ENCODE measurements around the gene UBL5.

The UBL5 gene

DNA sequence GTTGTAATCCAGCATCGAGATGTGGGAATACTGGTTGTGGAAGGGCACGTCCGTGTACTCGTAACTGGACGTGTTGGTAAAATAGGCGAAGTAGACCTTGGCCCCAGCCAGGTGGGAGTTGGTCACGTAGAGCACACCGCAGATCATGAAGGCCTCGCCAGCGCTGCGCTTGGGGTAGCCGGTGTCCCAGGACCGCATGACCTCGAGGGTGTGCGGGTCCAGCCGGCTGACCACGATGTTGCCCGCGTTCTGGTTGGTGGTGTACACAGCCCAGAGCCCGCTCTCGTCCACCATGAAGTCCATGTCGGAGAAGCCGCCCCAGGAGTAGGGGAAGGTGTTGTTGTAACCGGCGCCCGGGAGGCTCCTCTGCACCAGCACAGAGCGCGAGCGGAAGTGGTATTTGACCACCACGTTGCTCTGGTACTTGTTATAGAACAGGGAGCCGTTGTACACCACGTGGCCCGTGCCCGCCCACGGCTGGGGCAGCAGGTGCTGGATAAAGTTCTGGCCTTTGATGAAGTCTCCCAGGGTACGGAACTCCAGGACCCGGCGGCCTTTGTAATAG, 26.6 kb downstream of the UBL5 start:
- H3K27ac Mint-ChIP-seq, result no peak overlapping the region
- peaks cover 28% of the 10 kb centered on the region for H3K4me1 Mint-ChIP-seq (ENCODE audit: low read depth)
- H3K27me3 Mint-ChIP-seq (ENCODE audit: low read depth), result no peaks in the 10 kb centered on the region
- DNase-seq (ENCODE audit: low spot score), result no peak
- H3K36me3 Mint-ChIP-seq (ENCODE audit: low read depth), result peaks cover 14% of the 10 kb centered on the region
- H3K9me3 Mint-ChIP-seq, result no peaks in the 10 kb centered on the region
- H3K4me3 Mint-ChIP-seq, result no peak overlapping the region

DNA sequence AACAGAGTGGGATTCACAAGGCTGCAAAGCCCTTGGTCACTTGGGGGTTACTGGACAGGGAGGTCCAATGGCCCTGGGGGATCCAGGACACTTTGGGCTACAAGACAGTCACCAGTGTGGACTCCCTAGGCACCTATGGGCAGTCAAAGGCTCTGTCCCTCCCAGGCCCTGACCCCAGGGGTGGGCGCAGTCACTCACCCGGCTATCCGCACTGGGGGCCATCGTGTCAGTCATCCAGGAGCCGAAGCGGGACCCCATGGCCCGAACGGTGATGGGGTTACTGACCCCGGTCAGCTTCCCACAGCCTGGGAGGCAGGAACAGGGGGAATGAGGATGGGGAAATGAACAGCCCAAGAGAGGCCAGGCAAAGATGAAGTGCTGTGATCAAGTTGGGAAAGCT, 28.9 kb downstream of the UBL5 start:
- peak overlapping the region; percentile 45 for H3K27ac Mint-ChIP-seq

DNA sequence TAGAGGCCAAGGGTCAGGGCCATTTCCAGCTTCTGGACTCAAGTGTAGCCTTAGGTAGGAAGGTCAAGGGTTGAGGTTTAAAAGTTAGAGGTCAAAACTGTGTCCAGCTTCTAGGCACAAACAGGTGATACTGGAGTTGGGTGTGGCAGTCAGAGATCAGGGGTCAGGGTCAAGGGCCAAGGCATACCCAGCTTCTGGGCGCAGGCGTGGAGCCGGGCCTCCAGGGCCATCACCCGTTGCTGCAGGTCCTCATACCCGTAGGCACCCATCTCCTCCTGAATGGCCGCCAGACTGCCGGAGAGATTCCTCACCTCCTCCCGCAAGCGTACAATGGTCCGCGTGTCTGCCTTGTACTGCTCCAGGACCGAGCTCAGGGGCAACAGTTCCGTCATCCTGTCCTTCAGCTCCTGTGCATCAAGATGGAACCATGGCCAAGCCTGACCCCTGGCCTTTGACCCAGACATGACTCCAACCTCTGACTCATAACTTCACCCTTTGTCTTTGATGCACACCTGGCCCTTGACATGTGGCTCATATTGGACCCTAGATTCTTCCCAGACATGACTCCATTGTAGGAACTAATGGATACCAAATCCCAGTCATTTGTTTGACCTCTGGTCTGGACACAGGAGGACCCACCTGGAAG, 29.5 kb downstream of the UBL5 start:
- no peak for DNase-seq (ENCODE audit: low spot score)
- Mint-ChIP-seq H3K27ac (peak overlapping the region; percentile 46), H3K4me3 (peak overlapping the region; percentile 92), H3K27me3 (ENCODE audit: low read depth) (no peaks in the 10 kb centered on the region), H3K9me3 (no peaks in the 10 kb centered on the region), H3K4me1 (ENCODE audit: low read depth) (peaks cover 47% of the 10 kb centered on the region), H3K36me3 (ENCODE audit: low read depth) (peaks cover 12% of the 10 kb centered on the region)

More for the DNA sequence above, 28.9 kb downstream of the UBL5 start:
- no peak for DNase-seq (ENCODE audit: low spot score)
- Mint-ChIP-seq H3K4me3 (peak overlapping the region; percentile 59), H3K4me1 (ENCODE audit: low read depth) (peaks cover 45% of the 10 kb centered on the region), H3K9me3 (no peaks in the 10 kb centered on the region), H3K27me3 (ENCODE audit: low read depth) (no peaks in the 10 kb centered on the region), H3K36me3 (ENCODE audit: low read depth) (peaks cover 14% of the 10 kb centered on the region)

DNA sequence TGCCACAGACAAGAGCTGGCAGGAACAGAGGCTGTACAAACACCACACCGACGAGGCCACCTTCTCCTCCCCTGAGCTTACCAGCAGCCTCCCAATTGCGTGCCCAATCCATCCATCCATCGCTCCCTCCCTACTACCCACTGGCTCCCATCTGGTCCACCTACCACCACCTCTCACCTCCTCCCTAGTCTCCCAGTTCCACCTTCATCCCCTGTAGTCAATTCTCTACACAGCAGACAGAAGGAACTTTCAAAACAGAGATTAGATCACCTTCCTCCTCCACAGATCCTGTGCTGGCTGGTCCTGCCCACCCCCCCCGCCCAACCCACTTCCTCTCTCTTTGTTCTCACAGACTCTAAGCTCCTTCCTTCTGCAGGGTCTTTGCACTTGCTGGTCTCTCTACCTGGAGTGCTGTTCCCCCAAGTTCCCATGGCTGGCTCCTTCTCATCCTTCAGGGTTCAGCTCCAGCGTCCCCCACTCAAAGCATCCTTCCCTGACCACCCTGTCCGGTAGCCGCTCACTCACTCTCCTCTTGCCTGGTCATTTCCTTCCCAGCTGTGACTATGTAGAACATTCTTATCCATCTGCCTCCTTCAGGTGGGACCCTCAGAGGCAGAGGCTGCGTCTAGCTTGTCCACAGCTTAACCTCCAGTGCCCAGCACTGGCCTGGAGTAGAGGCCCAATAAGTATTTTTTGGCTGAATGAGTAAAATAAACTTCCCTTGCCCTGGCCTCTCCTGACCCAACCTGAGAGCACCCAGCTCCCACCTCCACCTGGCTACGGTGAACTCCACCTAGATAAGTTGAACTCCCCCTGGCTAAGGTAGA, 30.4 kb downstream of the UBL5 start:
- Mint-ChIP-seq H3K4me1 (ENCODE audit: low read depth) (peaks cover 52% of the 10 kb centered on the region), H3K27me3 (ENCODE audit: low read depth) (no peaks in the 10 kb centered on the region), H3K27ac (peak overlapping the region; percentile 94), H3K9me3 (no peaks in the 10 kb centered on the region), H3K4me3 (peak overlapping the region; percentile 92), H3K36me3 (ENCODE audit: low read depth) (peaks cover 9% of the 10 kb centered on the region)
- peak; percentile 16 for DNase-seq (ENCODE audit: low spot score)

DNA sequence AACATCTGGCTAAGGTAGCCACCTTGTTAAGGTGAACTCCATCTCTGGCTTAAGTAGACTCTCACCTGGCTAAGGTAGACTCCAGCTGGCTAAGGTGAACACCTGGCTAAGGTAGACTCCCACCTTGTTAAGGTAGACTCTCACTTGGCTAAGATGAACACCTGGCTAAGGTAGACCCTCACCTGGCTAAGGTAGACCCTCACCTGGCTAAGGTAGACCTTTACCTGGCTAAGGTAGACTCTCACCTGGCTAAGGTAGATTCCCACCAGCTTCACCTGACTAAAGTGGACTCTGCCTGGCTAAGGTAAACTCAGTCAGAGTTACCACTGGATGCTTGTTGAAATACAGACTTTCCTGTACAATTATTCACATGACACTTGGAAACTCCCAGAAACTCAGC, 31.0 kb downstream of the UBL5 start:
- Mint-ChIP-seq H3K4me3 (peak overlapping the region; percentile 92), H3K27ac (peak overlapping the region; percentile 94), H3K27me3 (ENCODE audit: low read depth) (no peaks in the 10 kb centered on the region), H3K36me3 (ENCODE audit: low read depth) (peaks cover 8% of the 10 kb centered on the region), H3K9me3 (no peaks in the 10 kb centered on the region), H3K4me1 (ENCODE audit: low read depth) (peaks cover 58% of the 10 kb centered on the region)
- DNase-seq (ENCODE audit: low spot score), result no peak

DNA sequence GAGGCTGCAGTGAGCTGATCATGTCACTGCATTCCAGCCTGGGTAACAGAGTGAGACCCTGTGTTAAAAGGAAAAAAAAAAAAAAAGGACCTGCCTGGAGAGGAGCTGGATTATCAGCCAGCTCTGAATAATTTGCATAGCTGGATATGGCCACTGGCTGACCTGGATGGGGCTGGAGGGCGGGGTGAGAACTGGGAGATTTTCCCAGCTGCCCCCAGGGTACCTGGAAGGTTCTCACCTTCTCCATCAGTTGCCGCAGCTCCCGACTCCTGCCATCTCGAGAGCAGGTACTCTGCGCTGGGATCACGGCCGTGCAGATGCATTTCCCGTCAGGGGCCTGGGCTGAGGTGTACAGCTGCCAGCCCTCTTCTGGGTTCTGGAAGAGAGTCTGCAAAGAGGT, 32.7 kb downstream of the UBL5 start:
- Mint-ChIP-seq H3K4me1 (ENCODE audit: low read depth) (peaks cover 72% of the 10 kb centered on the region), H3K27ac (no peak overlapping the region), H3K27me3 (ENCODE audit: low read depth) (no peaks in the 10 kb centered on the region), H3K9me3 (no peaks in the 10 kb centered on the region), H3K36me3 (ENCODE audit: low read depth) (peaks cover 6% of the 10 kb centered on the region), H3K4me3 (no peak overlapping the region)
- no peak for DNase-seq (ENCODE audit: low spot score)

DNA sequence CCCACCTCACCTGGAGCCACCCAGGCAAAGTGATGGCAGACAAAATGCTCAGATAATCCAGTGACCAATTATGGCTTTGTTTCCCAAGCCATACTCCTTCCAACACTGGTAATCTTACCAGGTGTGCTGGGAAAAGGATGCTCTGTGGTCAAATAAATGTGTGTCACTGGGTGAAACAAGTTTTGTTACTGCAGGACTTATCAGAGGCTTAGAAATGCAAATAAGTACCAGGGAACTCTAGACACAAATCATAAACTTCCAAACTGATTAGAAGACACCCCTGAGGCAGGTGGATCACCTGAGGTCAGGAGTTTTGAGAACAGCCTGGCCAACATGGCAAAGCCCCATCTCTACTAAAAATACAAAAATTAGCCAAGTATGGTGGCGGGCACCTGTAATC, 33.8 kb downstream of the UBL5 start:
- Mint-ChIP-seq H3K36me3 (ENCODE audit: low read depth) (peaks cover 6% of the 10 kb centered on the region), H3K27ac (peak overlapping the region; percentile 84), H3K4me1 (ENCODE audit: low read depth) (peaks cover 80% of the 10 kb centered on the region), H3K27me3 (ENCODE audit: low read depth) (no peaks in the 10 kb centered on the region), H3K9me3 (no peaks in the 10 kb centered on the region), H3K4me3 (no peak overlapping the region)
- no peak for DNase-seq (ENCODE audit: low spot score)

DNA sequence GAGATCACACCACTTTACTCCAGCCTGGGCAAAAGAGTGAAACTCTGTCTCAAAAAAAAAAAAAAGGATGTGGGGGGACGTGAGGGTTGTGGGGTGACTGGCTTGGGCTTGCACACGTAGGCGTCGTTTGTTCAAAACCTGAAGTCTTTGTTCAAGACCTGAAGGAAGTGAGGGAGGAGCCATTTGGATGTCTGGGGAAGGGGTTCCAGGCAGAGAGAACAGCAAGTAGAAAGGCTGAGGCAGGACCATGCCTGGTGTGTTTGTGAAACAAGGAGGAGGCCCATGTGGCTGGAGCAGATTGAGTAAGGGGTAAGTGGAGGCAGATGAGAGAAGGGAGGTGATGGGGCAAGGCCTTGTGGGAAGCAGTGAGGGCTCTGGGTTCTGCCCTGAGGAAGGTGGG, 35.2 kb downstream of the UBL5 start:
- no peaks in the 10 kb centered on the region for H3K27me3 Mint-ChIP-seq (ENCODE audit: low read depth)
- H3K36me3 Mint-ChIP-seq (ENCODE audit: low read depth), result peaks cover under 1% of the 10 kb centered on the region
- no peaks in the 10 kb centered on the region for H3K9me3 Mint-ChIP-seq
- peak; percentile 26 for DNase-seq (ENCODE audit: low spot score)
- peak overlapping the region; percentile 84 for H3K4me3 Mint-ChIP-seq
- peak overlapping the region; percentile 93 for H3K27ac Mint-ChIP-seq
- peaks cover 72% of the 10 kb centered on the region for H3K4me1 Mint-ChIP-seq (ENCODE audit: low read depth)

DNA sequence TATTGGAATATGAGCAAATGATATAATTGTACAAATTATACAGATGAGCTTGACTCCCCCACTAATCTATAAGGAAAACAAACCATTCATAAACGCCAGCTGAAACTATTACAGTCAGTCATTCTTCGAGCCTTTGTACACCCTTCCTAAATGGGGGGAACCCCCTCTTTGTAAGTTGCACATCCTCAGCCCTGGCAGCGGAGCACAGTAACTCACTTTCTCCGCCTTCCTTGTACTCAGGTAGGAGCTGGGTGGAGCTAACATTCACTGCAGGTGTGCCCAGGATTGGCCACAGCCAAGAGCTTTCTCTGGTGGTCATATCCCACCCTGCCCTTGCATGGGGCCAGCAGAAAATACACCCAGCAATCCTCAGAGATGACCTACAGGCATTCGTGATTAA, 36.0 kb downstream of the UBL5 start:
- Mint-ChIP-seq H3K27me3 (ENCODE audit: low read depth) (no peaks in the 10 kb centered on the region), H3K4me3 (peak overlapping the region; percentile 84), H3K27ac (peak overlapping the region; percentile 93), H3K9me3 (no peaks in the 10 kb centered on the region), H3K36me3 (ENCODE audit: low read depth) (no peaks in the 10 kb centered on the region), H3K4me1 (ENCODE audit: low read depth) (peaks cover 65% of the 10 kb centered on the region)
- no peak for DNase-seq (ENCODE audit: low spot score)

DNA sequence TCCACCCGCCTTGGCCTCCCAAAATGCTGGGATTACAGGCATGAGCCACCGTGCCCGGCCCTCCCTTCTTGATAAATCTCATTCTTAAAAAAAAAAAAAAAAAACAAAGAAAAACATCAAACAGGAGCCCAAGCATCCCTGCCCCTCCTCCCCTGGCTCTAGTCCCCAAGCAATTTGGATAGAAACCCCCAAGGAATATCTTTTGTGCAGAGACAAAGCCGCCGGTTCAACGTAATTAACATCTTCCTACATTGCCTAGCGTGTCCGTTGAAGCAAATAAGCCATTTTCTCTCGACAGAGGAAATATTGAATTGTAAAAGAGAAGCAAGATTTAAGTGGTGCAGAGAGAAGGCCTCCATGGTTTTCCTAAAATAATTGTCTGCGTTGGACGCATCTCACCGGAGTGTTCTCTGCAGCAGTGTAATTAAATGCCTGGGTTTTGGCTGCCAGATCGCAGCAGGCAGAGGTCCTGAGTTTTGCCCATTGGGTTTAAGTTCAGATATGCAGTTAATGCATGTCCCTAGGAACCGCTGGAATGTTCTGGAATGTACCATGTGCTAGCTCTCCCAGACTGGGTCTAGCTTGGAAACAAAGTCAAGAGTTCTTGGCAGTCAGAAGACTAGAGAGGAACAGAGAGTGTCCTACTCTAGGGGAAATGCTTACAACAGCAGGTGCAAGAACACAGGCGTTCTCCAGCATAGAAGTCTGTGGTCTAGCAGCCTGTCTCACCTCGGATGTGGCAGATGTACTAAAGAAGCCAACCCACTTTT, 38.2 kb downstream of the UBL5 start:
- Mint-ChIP-seq H3K27me3 (ENCODE audit: low read depth) (no peaks in the 10 kb centered on the region), H3K4me1 (ENCODE audit: low read depth) (peaks cover 49% of the 10 kb centered on the region), H3K9me3 (no peaks in the 10 kb centered on the region), H3K4me3 (peak overlapping the region; percentile 72), H3K36me3 (ENCODE audit: low read depth) (no peaks in the 10 kb centered on the region), H3K27ac (peak overlapping the region; percentile 46)
- no peak for DNase-seq (ENCODE audit: low spot score)

DNA sequence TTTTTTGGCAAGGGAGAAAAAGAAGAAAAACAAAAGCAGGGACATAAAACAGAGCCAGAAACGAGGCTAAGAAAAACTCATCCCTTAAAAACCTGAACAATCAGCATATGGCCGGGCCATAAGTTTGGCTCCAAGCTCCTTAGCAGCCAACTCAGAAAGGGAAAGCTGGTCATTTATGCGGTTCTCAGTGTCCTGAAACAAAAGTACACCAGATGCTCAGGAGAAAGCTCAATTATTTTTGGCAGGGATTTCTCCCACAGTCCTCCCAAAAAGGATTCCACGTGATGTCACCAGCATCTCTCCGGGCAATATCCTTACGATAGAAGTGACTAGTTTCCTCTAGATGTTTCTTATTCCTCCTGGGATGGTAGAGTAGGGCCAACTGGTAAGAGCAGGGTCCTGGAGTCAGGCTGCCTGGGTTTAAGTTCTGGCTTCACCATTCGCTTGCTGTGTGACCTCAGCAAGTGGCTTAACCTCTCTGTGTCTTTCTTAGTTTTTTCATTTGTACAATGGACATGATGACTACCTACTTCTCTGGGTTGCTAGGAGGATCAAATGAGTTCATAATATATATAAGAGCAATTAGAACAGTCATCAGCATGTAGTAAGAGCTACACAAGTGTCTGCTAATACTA, 41.4 kb downstream of the UBL5 start:
- H3K27ac Mint-ChIP-seq, result no peak overlapping the region
- no peak overlapping the region for H3K4me3 Mint-ChIP-seq
- no peaks in the 10 kb centered on the region for H3K27me3 Mint-ChIP-seq (ENCODE audit: low read depth)
- H3K36me3 Mint-ChIP-seq (ENCODE audit: low read depth), result no peaks in the 10 kb centered on the region
- H3K4me1 Mint-ChIP-seq (ENCODE audit: low read depth), result peaks cover 23% of the 10 kb centered on the region
- DNase-seq (ENCODE audit: low spot score), result no peak
- H3K9me3 Mint-ChIP-seq, result no peaks in the 10 kb centered on the region

DNA sequence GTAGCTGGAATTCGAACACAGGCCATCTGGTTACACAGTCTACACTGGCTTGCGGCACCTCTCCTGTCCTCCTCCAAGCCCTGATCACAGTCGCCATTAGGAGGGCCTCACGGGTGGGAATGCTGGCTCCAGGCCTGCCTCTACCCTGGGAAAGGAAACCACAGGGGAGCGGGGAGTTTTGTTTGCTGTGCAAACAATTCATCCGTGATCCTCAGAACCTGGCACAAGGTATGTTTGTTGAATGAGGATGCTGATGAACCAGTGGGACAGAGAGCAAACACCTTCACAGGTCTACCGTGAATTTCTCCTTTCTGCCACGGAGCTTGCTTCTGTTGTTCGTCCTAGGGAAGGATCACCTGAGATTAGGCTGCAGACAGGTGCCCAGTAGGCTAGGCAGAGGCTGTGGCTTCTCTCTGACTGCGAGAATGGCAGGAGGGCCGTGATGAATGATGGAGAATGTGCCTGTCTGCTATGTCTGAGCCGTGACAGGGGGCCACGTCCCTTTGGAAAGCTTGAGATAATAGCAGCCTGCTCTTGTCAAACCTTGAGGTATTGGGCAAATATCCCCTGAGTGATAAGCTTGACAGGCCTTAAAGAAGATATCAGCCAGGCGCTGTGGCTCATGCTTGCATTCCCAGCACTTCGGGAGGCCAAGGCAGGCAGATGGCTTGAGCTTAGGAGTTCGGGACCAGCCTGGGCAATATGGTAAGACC, 44.1 kb downstream of the UBL5 start:
- Mint-ChIP-seq H3K36me3 (ENCODE audit: low read depth) (no peaks in the 10 kb centered on the region), H3K27ac (no peak overlapping the region), H3K27me3 (ENCODE audit: low read depth) (no peaks in the 10 kb centered on the region), H3K4me3 (no peak overlapping the region), H3K4me1 (ENCODE audit: low read depth) (peaks cover 2% of the 10 kb centered on the region), H3K9me3 (no peaks in the 10 kb centered on the region)
- no peak for DNase-seq (ENCODE audit: low spot score)

DNA sequence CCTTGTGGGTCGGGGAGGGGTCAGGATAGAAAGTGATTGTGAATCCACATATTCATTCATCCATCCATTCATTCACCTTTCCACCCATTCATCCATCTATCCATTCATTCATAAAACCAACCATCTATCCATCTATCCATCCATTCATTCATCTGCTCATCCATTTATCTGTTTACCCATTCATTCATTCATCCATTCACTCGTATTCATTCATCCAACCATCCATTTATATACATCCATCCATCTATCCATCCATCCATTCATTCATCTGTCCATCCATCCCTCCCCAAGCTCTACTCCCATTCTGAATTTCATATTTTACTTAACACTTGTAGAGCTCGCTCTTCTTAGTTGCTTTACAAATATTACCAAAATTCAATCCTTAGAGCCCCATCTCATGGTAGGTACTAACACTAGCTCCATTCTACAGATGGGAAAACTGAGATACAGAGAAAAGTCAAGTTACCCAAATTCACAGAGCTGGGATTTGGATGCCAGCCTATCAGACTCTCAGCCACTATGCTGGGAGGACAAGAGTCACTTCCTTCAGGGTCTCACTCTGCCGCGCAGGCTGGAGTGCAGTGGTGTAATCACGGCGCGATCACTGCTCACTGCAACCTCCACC, 45.0 kb downstream of the UBL5 start:
- DNase-seq (ENCODE audit: low spot score), result no peak
- no peaks in the 10 kb centered on the region for H3K4me1 Mint-ChIP-seq (ENCODE audit: low read depth)
- no peaks in the 10 kb centered on the region for H3K36me3 Mint-ChIP-seq (ENCODE audit: low read depth)
- H3K9me3 Mint-ChIP-seq, result no peaks in the 10 kb centered on the region
- H3K27me3 Mint-ChIP-seq (ENCODE audit: low read depth), result no peaks in the 10 kb centered on the region
- no peak overlapping the region for H3K4me3 Mint-ChIP-seq
- no peak overlapping the region for H3K27ac Mint-ChIP-seq
